Stimulated activated CD4-positive, alpha-beta T cell treated with anti-CD3 and anti-CD28 coated beads, TNF-alpha, amount 100 ng/mL, for 48 hours (primary cell): ENCODE results near the gene INMT.
A peak's percentile ranks its signal among the peaks of the same experiment; 100 is the strongest.

Source experiments
- DNase-seq, 3 donors: peaks; one replicate each; pipeline ENCODE4 v3.0.0-alpha.2; 2020; ENCODE audit warnings: low read depth in 3 of 3

The INMT gene

DNA sequence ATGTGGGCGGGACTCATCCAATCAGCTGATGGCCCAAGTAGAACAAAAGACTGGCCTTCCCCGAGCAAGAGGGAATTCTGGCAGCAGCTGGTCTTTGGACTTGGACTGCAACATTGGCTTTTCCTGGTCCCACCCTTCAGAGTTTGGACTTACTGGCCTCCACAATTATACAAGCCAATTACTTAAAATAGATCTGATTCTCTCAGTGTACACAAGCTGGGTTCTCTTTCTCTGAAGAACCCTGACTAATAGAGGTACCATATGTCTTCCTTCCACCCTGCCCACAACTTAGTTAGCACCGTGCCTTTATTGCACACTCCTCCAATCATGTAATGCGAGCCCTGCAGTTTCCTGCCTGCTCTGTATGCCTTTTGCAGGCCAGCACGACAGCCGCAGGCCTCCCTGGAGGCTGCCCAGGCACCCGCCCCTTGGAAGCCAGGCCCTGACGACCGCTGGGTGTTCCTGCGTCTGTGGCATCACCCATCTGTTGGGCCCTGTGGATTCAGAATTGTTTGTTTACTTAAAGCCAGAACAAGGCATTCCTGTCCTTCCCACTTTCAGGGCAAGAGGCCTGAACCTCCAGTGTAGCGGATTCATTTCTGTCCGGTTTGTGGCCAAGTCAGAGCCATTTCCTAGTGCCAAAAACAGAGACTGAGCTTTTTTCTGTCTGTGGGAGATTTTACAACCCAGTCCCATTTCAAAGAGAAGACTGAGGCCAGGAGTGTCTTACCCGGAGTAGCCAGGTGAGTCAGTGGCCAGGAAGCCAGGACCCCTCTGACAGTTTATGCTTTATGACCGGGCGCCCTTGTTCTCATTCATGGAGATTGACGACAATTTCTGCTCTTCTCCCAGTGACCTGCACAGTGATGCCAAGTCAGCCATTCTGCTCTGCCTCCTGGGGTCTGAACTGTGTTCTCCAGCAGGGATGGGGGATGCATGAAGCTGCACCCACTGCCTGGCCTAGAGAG lies 968 bp upstream of the INMT start:
- DNase-seq: no peak

DNA sequence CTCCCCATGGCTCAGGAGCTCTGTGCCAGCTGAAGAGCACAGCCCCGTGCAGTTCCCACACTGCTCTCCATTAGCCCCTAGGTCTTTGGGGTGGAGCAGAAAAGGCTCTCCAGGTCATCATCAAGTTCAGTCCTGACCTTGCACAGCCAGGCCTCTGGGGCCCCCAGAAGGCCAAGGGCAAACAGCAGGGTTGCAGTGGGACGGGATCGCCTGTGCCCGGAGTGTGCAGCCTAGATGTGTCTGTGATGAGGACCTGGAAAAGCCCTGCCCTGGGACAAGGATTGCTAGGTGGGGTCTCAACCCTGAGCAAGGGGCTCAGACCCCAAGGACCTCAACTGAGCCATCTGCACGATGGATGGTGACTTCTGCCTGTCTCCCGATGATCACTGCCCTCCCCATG lies 549 bp downstream of the INMT start:
- no peak for DNase-seq

DNA sequence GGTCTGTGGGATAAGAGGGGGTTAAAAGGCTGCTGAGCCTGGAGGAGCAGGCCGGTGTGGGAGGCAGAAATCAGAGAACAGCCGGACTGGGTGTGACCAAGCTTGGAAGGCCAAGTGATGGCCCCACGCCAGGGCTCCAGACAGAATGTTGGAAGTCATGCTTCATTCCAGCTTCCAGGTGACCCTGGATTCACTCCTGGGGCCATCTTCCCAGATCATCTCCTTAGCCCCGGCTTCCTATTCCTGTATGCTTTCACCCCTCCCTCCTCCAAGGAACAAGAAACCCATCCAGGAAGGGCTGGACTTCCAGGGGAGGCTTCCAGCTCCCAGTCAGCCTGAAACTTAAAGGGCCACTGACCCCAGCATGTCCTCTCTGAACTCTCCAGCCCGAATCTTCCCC lies 1.0 kb downstream of the INMT start:
- DNase-seq: no peak

DNA sequence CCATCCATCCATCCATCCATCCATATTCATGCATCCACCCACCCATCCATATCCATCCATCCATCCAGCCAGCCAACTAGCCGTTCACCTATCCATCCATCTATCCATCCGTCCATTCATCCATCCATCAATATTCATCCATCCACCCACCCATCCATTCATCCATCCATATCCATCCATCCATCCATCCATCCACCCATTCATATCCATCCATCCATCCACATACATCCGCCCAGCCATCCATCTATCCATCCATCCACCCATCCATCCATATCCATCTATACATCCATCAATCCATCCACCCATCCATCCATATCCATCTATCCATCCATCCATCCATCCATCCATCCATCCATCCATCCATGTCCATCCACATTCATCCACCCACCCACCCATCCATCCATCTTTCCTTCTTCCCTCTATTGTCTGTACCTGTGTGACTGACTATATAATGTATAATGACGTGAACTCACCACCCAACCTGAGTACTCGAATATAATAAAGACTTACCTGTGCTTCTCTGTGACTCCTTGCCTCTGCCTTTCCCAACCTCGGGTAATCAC lies 2.5 kb downstream of the INMT start:
- DNase-seq: no peak

DNA sequence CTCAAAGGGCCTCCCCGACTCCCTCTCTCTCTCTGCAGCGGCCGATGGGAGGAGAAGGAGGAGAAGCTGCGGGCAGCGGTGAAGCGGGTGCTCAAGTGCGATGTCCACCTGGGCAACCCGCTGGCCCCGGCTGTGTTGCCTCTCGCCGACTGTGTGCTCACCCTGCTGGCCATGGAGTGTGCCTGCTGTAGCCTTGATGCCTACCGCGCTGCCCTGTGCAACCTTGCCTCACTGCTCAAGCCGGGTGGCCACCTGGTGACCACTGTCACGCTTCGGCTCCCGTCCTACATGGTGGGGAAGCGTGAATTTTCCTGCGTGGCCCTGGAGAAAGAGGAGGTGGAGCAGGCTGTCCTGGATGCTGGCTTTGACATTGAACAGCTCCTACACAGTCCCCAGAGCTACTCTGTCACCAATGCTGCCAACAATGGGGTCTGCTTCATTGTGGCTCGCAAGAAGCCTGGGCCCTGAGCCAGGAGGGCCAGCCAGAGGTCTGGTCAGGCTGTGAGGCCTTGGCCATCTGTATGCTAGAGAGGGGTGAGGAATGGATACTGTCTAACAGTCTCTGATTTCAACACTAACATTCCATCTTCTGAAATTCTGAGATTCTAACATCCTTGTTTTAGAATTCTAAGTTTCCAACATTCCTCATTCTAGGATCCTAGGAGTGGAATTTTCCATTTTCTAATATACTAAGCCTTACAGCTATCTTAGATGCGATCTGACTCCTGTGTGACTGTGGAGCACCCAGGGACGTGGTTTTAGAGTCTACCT lies 3.6 kb downstream of the INMT start:
- no peak for DNase-seq

DNA sequence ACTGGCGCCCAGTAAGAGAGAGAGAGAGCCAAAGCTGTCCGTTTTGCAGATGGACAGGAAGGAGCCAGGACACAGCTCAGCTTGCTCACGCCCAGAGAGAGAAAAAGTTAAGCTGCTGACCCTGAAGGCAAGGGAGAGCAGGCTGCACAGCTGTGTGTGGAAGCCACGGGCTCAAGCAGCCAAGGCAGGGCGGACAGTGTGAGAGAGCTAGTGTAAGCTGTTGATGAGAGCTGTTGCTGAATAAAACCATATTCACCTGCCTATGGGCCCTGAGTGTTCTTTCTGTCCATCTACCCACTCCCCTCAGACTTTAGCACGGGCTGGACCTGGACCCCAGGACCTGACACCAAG lies 5.4 kb downstream of the INMT start:
- DNase-seq: no peak

DNA sequence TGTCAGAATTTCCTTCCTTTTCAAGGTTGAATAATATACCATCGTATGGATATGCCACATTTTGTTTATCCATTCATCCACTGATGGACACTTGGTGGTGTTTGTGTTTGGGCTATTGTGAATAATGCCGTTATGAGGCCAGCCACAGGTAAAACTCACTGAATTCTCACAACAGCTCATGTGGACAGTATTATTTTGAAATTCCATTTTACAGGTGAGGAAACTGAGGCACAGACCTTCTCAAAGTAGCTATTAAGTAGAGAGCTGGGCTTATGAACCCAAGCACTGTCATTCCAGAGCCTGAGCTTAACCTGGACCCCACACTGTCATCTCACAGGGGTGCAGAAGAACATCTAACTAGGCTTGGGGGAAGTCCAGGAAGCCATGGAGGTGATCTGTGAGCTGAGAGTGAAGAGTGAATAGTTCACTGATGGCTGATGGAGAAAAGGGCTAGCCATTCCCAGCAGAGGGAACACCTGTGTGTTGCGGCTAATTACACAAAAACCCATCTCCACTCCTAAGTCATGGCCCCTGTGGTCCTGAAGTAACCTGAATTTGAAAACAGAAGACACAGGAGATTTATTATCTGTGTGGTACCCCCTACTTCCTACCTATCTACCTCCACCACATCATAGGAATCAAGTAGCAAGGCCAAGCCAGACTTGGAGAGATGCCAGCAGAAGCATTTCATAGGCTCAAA lies 8.7 kb downstream of the INMT start:
- DNase-seq: no peak

DNA sequence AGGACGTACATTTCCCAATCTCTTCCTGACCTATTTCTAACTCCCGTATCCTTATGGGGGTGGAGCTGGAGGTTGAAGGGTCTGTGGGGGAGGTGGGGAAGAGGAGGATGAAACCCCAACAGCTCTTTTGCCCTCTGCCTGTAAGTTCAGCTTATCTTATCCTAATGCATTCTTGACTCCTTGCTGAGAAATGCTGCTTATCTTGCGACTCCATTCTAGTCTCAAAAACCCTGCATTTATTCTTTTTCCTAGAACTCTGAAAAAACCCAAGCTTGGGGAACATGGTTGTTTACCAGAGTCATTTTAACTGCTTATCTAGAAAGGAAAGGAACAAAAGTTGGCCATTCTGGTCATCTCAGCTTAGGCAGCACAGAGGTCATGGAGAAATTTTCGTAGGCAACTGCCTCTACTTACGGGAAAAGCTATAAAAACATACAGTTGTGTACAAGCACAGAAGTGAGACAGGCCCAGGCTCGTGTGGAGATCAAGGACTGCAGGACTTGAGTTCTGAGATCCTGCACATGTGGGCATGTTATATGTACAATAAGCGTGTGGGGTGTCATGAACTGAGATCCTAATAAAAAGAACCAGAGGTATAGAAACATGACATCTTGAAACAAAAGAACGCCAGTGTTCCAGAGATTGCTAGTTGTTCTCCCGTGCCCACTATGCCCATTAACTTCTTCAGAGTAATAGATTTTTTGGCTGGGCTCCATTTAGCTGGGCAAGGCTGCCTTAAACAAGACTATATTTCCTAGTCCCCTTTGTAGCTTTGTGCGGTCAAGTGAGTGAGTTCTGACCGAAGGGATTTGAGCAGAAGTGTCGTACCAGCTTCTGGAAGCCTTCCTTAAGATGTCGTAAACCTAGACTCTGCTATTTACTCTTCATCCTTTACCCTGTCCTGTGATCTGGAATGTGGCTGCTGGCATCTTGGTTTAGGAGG lies 9.6 kb downstream of the INMT start:
- no peak for DNase-seq

DNA sequence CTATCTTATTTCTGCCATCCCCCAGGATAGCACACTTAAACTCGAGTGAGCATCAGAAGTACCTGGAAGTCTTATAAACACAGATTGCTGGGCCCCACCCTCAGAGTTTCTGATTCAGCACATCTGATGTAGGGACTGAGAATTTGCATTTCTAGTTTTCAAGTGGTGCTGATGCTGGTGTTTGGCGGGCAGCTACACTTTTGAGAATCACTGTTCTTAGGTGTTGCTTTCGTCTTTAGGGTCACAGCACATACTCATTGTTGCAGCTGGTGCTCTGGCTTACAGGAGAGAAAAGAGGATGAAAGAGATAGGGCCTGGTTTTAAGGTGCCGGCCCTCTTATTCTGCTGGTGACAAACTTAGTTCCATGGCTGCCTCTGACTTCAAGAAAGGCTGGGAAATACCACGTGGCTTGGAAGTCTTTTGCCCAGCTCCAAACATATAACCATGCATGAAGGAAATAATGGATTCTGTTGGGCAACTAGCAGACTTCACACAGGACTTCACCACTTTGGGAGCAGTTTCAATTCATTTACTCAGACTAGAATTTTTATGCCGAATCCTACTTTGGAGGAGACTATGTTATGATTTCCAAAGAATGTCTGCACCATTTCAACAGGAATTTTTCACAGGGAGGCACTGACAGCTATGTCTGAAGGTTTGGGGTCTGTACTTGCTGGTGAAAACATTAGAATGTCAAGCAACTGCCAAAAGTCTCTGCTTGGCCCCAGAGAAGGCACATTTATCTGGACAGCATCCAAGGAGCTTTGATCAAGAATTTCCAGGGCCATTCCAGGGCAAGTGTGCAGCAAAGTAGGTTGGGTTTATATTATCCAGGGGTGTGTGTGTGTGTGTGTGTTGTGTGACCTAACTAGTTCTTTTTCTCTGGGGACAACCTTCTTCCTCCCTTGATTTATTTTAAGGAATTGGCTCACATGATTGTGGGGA lies 12.4 kb downstream of the INMT start:
- no peak for DNase-seq

DNA sequence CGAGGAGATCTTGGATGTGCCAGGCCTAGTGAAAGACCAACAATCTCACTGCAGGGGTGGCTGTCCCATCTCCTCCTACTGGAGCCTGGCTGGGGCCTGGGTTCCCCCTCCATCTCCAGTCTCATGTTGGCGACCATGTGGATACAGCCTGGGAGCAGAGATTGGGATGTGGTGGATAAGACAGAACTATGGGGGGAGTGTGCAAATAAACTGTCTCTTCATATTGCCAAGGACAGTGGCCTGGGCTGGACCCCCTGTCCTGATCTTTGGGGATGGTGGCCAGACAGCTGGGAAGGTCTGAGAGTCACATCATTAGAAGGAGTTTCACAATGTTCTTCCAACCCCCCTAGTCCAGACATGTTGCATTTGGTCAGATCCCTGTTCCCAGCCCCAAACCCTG lies 13.5 kb downstream of the INMT start:
- no peak for DNase-seq

DNA sequence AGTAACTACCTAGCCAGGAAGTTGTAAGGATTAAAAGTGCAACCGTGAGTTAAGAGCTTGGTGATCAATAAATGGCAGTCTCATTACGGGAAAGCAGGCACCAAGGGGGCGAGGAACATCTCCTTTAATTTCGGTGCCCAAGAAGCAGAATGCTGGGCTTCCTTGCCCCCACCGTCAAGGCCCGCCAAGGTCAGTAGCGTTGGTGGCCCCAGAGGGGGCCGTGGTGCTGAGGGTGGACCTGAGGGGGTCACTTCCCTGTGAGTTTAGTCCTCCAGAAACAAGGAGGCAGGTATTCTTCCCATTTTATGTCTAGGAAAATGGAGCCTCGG lies 18.9 kb downstream of the INMT start:
- no peak for DNase-seq

DNA sequence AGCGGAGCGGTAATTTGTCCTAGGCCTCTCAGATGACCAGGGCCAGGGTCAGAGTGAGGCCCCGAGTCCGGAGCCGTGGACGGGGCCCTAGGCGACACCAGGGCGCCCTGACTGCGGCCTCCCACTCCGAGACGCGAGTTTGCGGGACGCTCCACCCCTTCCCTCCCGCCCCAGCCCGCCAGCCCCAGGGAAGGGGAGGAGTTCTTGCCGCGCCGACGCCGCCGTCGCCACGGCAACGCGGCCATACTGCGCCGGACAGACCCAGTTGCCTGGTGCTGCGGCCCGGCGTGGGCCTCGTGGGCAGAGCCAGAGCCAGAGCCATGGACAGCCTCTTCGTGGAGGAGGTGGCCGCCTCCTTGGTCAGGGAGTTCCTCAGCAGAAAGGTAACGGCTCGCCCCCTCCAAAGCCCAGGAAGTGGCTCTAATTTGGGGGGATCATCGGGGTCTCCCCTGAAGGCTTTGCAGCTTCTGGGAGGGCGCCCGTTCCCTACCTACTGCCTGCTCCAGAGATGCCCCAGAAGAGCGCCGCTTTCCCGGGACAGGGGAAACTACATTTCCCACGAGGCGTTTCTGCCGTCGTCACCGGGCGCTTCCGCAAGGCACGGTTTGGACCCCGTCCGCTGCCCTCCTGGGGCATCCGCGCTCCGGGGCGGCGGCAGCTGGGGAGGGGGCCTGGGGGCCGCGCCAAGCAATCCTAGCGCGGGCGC lies 19.4 kb downstream of the INMT start, which contains the start of gene MINDY4:
MINDY4 (plus strand) TSS at position 244 of the 706 bp plus-strand sequence; CDS start at position 321, 77 bp downstream.
- peak; percentile 46 to 57 (median 55) for DNase-seq

DNA sequence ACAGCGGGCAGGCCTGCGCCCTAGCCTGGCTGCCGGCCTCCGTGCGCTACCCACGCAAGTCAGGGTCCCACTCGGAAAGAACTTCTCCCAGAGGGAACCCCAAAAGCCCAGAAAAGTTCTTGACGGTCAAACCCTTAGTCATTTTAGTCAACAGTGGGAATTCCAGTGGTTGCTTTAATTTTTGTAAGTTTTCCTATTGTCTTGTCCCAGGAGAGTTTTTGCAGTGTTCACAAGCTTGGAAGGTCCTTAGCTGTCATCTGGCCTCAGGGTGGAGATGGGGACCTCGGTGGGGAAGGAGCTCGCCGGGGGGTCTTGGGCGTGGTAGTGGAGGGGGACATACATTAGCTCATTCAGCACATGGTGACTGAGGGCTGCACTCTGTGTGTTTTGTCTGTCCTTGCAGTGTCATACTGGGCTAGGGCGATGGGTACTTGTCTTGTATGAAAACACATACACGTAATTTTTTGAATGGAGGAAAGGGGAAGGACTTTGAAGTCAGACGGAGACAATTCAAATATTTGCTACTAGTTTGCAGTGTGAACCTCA lies 20.0 kb downstream of the INMT start:
- no peak for DNase-seq

DNA sequence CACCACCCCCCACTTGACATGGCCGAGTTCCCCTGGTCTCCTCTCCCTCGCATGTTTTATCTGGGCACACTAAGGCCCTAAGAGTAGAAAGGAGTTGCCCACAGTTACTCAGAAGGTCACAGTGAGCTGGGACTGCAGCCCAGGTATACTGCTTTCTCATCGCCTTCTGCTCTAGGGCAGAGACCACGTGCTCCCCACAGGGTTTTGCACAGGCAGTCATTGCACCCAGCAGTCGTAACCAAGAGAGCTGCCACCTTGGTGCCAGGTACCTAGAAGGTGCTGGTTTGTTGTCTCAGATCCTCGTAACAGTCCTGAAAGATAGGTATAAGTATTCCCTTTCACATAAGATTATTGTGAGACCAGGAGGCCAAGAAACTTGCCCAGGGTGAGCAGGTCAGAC lies 21.0 kb downstream of the INMT start:
- DNase-seq: no peak

DNA sequence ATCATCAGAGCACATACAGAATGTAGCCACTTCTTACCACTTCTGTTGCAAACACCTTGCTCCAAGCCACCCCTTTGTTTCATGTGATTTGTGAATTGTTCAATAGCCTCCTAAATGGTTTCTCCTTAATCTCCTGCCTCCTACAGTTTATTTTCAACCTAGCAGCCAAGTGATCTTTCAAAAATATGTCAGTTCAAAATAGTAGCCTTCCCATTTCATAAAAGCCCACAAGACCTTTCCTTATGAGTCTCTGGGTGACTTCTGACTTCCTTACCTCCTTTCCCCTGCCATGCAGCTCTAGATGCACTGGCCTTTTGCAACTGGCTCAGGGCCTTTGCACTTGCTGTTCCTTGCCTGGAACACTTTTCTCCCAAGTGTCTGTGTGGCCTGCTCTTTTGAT lies 24.1 kb downstream of the INMT start:
- no peak for DNase-seq

DNA sequence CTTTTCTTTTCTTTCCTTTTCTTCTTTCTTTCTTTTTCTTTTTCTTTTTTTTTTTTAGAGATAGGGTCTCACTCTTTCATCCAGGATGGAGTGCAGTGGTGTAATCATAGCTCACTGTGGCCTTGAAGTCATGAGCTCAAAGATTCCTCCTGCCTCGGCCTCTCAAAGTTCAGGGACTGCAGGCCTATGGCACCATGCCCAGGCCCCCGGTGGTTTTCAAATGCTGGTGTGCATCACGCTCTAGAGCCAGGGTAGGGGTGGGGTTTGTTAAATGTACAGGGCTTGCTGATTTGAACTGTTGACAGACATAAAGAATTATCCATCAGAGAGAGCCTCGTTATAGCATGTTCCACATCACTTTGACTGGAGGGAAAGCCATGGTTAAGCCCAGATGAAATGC lies 25.0 kb downstream of the INMT start:
- no peak for DNase-seq

DNA sequence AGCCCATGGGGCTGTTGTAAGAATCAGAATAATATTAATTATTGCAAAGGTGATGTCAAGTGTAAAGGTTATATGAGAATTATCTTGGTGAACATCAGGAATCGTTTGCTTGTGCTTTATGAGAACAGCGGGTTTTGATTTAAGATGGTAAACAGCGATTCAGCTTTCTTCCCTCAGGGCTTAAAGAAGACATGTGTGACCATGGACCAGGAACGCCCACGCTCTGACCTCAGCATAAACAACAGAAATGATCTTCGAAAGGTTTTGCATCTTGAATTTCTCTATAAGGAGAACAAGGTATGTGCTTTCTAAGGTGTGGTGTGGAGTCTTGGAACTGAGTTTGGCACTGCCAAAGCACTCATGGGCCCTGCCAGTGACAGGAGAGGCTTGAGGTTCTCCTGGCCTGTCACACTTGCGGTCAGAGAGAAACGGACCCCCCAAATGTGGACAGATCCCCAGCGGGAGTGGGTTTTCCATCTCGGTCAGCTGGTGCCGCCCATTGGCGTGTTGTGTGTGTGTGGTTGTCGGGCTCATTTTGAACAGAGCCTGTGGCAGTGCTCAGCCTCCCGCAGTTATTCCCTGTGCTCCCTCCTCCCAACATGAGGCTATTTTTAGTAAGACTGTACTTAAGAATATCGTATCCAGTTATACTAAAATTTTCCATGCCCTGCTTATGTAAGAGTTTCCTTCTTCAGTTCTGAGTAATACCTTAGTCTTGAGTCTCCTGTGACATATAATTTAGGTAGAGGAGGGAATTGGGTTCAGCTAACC lies 26.5 kb downstream of the INMT start:
- DNase-seq: no peak

DNA sequence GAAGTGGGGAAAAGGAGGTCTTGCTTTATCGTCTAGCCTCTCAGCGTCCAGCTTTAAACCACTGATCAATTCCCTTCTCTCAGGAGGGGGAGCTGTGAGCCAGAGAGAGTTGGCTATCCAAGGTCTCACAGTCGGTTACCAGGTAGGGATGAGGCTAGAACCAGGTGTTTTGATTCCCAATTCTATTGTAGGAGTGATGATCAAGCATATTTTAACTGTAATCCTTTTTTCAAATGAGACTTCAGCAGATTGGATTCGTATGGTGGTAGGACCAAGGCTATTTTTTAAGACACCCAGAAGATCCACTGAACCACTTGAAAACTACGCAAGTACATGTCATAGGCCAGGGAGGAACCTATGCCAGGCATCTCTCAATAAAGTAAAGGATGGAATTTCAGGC lies 27.6 kb downstream of the INMT start:
- no peak for DNase-seq
